Kidney capillary endothelial cell (primary cell): Measurements from ENCODE around the gene ZNF618.
A peak's percentile ranks its signal among the peaks of the same experiment; 100 is the strongest.

ENCODE experiments used
- DNase-seq: peaks from one replicate; pipeline ENCODE4 v3.0.0-alpha.2; 2018; ENCODE audit warnings: low spot score

ZNF618 gene

GRCh38 chr9:114001410-114001685 lies 125.2 kb downstream of the ZNF618 start:
- DNase-seq: no peak

GRCh38 chr9:114001794-114002261 lies 125.7 kb downstream of the ZNF618 start:
- no peak for DNase-seq

GRCh38 chr9:114002271-114002985 lies 126.3 kb downstream of the ZNF618 start:
- DNase-seq: no peak

GRCh38 chr9:114002986-114003350 lies 126.9 kb downstream of the ZNF618 start:
- no peak for DNase-seq

GRCh38 chr9:114003351-114003750 lies 127.2 kb downstream of the ZNF618 start:
- peak; percentile 40 for DNase-seq

GRCh38 chr9:114003758-114004157 lies 127.6 kb downstream of the ZNF618 start:
- no peak for DNase-seq

GRCh38 chr9:114004221-114004716 lies 128.2 kb downstream of the ZNF618 start:
- peak; percentile 48 for DNase-seq

- no peak for DNase-seq
These were observed 129.5 kb downstream of the ZNF618 start for GRCh38 chr9:114005371-114006154.

- DNase-seq: no peak
These were observed 130.0 kb downstream of the ZNF618 start for GRCh38 chr9:114006155-114006550.

GRCh38 chr9:114006931-114007691 lies 131.0 kb downstream of the ZNF618 start:
- DNase-seq: no peak

GRCh38 chr9:114007991-114008666 lies 132.0 kb downstream of the ZNF618 start:
- no peak for DNase-seq

GRCh38 chr9:114008667-114009410 lies 132.7 kb downstream of the ZNF618 start:
- DNase-seq: no peak

GRCh38 chr9:114011313-114011712 lies 135.2 kb downstream of the ZNF618 start:
- DNase-seq: no peak

- DNase-seq: no peak
These were observed 136.0 kb downstream of the ZNF618 start for GRCh38 chr9:114012126-114012525.

GRCh38 chr9:114014044-114014443 lies 137.9 kb downstream of the ZNF618 start:
- no peak for DNase-seq

- no peak for DNase-seq
These were observed 139.5 kb downstream of the ZNF618 start for GRCh38 chr9:114015607-114016006.

- no peak for DNase-seq
These were observed 140.0 kb downstream of the ZNF618 start for GRCh38 chr9:114016101-114016500.

GRCh38 chr9:114016629-114017423 lies 140.7 kb downstream of the ZNF618 start:
- no peak for DNase-seq

GRCh38 chr9:114017741-114018715 lies 141.9 kb downstream of the ZNF618 start:
- no peak for DNase-seq
